NCI-H82 treated with DMSO at 0.1 percent for 48 hours (cell line): ENCODE results near the gene TAB3.
"Not testable (repeated sequence)": the region's sequence is repeated elsewhere in the genome, so short reads cannot be mapped to it uniquely, and the experiment has no call there.

Source experiments
- DNase-seq: peaks from one replicate; lab custom pipeline; 2025; ENCODE audit not compliant: unreplicated experiment; lab: John Stamatoyannopoulos, UW

The TAB3 gene

GRCh38 chrX:30819080-30819479, 70.0 kb downstream of the TAB3 start:
- no peak for DNase-seq

DNA sequence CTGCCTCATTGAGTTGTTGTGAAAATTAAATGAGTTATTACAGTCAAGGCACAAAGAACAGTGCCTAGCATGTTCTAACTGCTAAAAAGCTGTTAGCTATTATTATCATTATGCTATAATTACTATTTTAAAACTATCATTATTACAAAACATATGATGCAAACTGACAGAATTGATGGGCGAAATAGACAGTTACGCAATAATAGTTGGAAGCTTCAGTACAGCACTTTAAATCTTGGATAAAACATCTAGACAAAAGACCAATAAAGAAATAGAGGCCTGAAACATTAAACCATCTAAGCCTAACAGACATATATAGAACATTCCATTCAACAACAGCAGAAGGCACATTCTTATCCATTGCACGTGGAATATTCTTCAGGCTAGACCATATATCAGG, 73.0 kb downstream of the TAB3 start:
- no peak for DNase-seq

DNA sequence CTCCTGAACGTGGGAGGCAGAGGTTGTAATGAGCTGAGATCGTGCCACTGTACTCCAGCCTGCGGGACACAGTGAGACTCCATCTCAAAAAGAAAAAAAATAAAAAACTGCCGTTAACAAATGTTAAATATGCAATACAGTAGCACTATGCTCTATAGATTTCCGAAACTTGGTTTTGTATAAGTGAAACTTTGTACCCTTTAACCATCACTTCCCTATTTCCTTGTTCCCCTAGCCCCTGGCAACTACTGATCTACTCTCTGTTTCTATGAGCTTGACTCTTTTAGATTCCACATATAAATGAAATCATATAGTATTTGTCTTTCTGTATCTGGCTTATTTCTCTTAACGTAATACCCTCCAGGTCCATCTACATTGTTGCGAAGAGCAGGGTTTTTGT, 74.1 kb downstream of the TAB3 start:
- DNase-seq = no peak

DNA sequence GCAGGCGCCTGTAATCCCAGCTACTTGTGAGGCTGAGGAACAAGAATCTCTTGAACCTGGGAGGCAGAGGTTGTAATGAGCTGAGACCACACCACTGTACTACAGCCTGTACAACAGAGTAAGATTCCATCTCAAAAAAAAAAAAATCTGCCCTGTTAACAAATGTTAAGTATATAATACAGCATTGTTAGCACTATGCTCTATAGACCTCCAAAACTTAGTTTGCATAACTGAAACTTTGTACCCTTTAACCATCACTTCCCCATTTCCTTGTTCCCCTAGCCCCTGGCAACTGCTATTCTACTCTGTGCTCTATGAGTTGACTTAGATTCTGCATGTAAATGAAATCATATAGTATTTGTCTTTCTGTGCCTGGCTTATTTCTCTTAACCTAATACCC, 76.7 kb downstream of the TAB3 start:
- DNase-seq = no peak

DNA sequence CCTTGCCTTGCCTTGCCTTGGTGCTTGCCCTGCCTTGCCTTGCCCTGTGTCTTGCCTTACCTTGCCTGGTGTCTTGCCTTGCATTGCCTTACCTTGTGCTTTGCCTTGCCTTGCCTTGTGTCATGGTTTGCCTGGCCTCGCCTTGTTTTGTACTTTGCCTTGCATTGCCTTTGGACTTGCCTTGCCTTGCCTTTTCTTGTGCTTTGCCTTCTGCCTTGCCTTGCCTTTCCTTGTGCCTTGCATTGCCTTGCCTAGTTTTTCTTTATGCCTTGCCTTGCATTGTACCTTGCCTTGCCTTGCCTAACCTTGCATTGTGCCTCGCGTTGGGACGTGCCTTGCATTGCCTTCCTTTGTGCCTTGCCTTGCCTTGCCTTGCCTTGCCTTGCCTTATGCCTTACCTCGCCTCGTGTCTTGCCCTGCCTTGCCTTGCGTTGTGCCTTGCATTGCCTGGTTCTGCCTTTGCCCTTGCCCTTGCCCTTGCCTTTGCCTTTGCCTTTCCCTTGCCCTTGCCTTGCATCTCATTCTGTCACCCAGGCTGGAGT, 82.8 kb downstream of the TAB3 start:
- DNase-seq = no peak

DNA sequence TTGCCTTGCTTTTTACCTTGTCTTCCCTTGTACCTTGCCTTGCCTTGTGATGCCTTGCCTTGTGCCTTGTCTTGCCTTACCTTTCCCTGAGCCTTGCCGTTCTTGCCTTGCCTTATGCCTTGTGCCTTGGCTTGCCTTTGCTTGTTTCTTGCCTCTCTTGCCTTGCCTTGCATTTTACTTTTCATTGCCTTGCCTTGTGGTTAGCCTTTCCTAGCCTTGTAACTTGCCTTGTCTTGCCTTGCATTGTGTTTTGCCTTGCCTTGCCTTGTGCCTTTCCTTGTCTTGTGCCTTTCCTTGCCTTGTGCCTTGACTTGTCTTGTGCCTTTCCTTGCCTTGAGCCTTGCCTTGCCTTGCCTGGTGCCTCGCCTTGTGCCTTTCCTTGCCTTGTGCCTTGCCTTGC, 84.6 kb downstream of the TAB3 start:
- no peak for DNase-seq

GRCh38 chrX:30800901-30801300, 88.2 kb downstream of the TAB3 start:
- DNase-seq = no peak

DNA sequence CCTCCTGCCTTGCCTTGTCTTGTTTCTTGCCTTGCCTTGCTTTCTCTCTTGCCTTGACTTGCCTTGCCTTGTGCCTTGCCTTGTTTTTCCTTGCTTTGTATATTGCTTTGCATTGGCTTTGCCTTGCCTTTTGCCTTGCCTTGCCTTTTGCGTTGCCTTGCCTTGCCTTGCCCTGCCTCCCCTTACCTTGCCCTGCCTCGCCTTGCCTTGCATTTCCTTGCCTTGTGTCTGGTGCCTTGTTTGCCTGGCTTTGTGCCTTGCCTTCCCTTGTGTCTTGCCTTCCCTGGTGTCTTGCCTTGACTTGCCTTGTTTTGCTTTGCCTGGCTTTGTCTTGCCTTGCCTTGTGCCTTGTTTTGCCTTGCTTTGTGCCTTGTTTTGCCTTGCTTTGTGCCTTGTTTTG, 89.7 kb downstream of the TAB3 start:
- DNase-seq = no peak

DNA sequence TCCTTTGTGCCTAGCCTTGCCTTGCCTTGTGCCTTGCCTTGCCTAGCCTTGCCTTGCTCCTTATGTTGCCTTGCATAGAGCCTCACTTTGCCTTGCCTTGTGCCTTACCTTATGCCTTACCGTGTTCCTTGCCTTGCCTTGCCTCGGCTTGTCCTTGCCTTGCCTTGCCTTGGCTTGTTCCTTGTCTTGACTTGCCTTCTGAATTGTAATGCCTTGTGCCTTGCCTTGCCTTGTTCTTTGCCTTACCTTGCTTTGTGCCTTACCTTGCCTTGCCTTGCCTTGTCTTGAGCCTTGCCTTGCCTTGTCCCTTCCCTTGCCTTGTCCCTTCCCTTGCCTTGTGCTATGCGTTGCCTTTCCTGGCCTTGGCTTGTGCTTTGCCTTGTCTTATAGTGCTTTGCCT, 90.2 kb downstream of the TAB3 start:
- DNase-seq = no peak

- not testable (repeated sequence) for DNase-seq
These were observed 91.8 kb downstream of the TAB3 start for GRCh38 chrX:30797301-30797700.

DNA sequence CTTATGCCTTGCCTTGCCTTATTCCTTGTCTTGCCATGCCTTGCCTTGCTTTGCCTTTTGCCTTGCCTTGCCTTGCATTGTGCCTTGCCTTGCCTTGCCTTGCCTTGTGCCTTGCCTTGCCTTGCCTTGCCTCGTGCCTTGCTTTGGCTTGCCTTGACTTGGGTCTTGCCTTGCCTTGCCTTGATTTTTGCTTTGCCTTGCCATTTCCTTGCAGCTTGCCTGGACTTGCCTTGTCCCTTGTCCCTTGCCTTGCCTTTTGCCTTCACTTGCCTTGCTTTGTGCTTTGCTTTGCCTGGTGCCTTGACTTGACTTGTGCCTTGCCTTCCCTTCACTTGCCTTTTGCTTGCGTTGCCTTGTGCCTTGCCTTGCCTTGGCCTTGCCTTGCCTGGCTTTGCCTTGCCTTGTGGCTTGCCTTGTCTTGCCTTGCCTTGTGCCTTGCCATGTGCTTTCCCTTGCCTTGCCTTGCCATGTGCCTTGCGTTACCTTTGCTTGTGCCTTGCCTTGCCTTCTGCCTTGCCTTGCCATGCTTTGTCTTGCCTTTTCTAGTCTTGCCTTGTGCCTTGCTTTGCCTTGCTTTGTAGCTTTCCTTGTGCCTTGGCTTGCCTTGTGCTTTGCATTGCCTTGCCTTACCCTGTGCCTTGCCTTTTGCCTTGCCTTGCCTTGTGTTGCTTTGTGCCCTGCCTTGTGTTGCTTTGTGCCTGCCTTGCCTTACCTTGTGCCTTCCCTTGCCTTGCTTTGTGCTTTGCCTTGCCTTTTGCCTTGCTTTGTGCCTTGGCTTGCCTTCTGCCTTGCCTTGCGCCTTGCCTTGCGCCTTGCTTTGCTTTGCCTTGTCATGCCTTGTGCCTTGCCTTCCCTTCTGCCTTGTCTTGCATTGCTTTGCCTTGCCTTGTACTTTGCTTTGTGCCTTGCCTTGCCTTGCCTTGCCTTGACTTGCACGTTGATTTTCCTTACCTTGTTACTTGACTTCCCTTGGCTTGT, 92.8 kb downstream of the TAB3 start:
- DNase-seq = no peak

GRCh38 chrX:30794497-30794896, 94.6 kb downstream of the TAB3 start:
- DNase-seq = no peak

- no peak for DNase-seq
These were observed 95.3 kb downstream of the TAB3 start for GRCh38 chrX:30793767-30794103.

DNA sequence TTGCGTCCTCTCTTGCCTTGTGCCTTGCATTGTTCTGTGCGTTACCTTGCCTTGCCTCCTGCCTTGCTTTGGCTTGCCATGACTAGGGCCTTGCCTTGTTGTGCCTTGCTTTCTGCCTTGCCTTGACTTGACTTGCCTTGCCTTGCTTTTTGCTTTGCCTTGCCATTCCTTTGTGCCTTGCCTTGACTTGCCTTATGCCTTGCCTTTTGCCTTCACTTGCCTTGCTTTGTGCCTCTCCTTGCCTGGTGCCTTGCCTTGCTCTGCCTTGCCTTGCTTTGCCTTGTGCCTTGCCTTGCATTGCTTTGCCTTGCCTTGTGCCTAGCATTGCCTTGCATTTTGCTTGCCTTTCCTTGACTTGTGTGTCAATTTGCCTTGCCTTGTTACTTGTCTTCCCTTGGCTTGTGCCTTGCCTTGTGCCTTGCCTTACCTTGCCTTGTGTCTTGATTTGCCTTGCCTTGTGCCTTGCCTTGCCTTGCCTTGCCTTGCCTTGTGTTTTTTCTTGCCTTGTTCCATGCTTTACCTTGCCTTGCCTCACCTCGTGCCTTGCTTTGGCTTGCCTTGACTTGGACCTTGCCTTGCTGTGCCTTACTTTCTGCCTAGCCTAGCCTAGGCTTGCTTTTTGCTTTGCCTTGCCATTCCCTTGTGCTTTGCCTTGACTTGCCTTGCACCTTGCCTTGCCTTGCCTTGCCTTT, 95.8 kb downstream of the TAB3 start:
- no peak for DNase-seq

GRCh38 chrX:30791296-30792278, 97.5 kb downstream of the TAB3 start:
- no peak for DNase-seq

- DNase-seq = no peak
These were observed 102.0 kb downstream of the TAB3 start for GRCh38 chrX:30787012-30787411.

- no peak for DNase-seq
These were observed 102.7 kb downstream of the TAB3 start for GRCh38 chrX:30786374-30786773.

DNA sequence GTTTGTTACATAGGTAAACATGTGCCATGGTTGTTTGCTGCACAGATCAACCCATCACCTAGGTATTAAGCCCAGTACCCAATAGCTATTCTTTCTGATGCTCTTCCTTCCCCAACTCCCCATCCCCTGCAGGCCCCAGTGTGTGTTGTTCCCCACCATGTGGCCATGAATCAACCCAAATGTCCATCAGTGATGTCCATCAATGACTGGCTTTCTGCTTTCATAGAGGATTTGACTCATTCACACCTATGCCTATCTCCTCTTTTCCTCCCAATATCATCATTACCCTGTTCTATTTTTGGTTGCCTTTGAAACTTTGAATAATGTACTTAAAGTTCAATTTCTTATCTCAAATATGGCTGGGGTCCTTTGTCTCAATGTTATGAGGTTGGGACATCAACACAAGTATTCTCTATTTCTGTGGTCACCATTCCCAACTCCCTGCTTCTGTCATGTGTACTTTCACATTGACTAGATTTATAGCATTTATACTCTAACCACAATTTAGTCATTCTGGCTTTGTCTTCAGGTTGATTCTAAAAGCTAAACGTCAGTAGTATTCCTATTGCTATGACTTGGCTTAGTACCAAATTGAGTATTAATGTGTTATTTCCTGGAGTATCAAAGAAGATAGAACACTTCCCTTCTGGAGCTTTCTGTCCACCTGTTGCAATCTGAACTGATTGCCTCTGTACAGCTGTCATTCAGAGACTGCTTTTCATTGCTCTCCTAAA, 107.2 kb downstream of the TAB3 start:
- no peak for DNase-seq

DNA sequence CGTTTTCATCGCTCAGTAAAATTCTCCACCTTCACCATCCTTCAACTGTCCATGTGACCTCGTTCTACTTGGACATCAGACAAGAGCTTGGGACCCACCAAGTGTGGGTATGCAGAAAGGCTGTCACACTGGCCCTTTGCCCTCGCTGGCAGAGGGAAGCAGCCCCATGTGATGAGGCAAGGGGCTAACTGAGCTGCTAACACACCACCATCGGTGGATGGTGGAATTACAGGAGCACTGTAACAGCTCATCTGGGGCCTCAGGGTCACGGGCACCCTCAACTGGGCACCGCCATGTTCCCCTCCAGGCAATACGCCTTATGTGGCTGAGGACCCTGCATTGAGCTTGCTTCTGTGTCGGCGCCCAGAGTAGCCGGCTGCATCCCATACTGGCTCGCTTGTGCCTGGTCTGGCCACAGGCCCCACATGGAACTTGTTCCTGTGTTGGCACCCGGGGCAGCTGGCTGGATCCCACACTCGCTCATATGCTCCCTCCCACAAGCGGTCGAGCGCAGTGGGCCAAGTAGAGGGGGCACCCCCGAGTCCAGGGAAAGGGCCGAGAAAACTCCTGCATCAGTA, 109.5 kb downstream of the TAB3 start:
- DNase-seq = no peak

DNA sequence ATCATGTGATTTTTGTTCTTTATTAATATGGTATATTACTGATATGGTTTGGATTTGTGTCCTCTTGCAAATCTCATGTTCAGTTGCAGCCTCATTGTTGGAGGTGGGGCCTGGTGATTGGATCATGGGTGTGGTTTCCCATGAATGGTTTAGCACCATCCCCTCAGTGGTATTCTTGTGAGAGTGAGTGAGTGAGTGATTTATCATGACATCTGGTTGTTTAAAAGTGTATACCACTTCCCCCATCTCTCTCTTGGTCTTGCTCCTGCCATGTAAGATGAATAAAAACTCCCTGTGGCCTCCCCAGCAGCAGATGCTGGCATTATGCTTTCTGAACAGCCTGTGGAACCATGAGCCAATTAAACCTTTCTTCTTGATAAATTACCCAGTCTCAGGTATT, 111.5 kb downstream of the TAB3 start:
- DNase-seq = no peak
